Left lobe of liver (tissue), 2 donors: ENCODE measurements around the gene SLC31A1. TPM values are rescaled to one million over a fixed set of nuclear protein-coding genes. Genes with fewer than 3 reads are reported as not detected.
A peak's percentile ranks its signal among the peaks of the same experiment; 100 is the strongest.

Experiments
- ATAC-seq: fragments of 200-7000 bp; cut with Tn5 transposase; one replicate; pipeline ENCODE4 v1.9.1; 2020; ENCODE audit warnings: mild to moderate bottlenecking, moderate library complexity
- DNase-seq: peaks from one replicate; pipeline ENCODE4 v3.0.0-alpha.2; 2020; ENCODE audit warnings: low spot score
- total RNA-seq: library from RNA; stranded (reverse); gene quantifications from one replicate; pipeline ENCODE4 v1.2.1, GENCODE V29; 2021
- donor health status: DM: no; HTN: no; CAD: no; lungs with moderate emphysema.
- donor health status: DM: no; HTN: yes; CAD: no.

SLC31A1 gene
- total RNA-seq, 1 donor from 2014 or later = 74.9 TPM

DNA sequence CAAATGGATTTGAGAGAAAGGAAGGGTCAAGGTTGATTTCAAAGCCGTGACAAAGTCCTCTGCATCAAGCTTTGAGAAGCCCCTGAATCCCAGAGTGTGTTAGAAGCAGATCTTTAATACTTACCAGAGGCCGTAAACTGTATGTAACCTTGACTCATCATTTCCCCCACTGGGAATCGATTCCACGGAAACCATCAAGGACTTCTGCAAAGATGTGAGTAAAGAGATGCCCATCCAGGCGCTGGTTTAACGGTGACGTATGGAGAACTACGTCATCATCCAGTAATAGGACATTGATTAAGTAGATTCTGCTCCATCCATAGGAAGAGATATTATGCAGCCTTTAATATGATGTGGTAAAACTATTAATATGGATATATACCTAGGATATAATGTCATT is 80.2 kb downstream of the SLC31A1 start:
- no peak for ATAC-seq
- DNase-seq = no peak

DNA sequence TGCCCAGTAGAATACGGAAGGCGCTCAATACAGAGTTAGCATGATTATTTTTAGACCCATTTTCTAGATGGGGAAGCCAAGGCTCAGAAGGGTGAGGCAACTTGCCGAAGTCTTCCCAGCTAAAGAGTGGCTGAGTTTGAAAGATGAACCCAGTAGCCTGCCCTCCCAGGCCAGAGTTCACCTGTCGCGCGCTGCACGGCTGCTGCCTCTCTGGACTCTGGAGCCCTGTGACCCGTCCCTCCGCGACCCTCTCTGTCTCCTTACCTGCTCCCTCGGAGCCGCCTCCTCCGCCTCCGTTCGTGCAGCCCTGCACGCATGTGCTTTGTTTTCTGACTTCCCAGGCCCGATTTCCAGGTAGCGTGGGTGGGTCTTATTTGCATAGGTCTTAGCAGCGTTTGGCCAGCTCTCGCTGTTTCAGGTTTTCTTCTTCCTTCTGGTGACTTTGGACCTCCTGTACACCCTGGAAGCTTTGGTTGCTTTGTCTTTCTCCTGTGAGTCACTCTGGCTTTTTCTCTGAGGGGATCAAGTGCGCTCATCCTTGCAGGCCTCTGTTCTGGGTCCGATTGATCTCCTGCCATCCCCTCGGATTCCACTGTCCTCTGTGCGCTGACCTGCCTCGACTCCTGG is 81.6 kb downstream of the SLC31A1 start, which contains the start of gene RNF183:
Gene RNF183, minus strand, starts transcription at position 585 of the 627 bp plus-strand sequence. CDS start 5,192 bp downstream, outside the sequence.
- ATAC-seq (no peak), DNase-seq (no peak)

DNA sequence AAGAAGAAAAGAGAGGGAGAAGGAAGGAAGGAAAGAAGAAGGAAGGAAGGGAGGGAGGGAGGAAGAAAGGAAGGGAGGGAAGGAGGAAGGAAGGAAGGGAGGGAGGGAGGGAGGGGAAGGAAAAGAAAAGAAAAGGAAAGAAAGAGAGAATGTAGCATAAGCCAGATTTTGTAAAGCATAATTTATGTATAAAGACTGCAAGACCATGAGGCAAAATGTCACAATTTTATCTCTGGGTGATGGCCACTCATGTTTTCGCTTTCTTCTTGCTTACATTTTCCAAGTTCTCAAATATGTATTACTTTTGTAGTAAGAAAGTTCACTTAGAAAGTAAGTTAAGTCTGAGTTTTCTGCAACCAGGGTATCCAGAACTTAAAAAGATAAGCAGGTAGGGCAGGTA is 85.2 kb downstream of the SLC31A1 start:
- DNase-seq (no peak), ATAC-seq (no peak)

DNA sequence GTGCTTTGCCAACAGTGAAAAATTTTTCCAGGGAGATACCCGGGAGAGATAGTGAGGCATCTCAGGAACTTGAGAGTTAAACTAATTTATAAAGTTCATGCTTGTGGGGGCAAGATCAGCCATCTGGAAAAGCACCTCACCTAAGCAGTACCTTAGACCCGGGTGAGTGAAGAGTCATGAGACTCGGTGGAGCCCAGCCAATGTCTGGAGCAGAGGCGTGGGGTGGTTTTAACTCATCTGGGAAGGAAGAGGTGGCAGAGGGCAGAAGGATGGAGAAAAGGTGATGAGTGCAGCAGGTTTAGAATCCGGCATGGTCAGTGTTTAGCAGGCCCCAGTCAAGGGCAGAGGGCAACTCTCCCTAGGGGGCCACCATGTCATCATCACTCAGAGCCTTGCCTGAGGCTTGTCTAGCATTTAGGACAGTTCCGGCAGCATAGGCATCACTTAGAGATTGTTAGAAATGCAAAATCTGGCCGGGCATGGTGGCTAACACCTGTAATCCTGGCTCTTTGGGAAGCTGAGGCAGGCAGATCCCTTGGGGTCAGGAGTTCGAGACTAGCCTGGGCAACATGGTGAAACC is 86.1 kb downstream of the SLC31A1 start:
- DNase-seq = no peak

DNA sequence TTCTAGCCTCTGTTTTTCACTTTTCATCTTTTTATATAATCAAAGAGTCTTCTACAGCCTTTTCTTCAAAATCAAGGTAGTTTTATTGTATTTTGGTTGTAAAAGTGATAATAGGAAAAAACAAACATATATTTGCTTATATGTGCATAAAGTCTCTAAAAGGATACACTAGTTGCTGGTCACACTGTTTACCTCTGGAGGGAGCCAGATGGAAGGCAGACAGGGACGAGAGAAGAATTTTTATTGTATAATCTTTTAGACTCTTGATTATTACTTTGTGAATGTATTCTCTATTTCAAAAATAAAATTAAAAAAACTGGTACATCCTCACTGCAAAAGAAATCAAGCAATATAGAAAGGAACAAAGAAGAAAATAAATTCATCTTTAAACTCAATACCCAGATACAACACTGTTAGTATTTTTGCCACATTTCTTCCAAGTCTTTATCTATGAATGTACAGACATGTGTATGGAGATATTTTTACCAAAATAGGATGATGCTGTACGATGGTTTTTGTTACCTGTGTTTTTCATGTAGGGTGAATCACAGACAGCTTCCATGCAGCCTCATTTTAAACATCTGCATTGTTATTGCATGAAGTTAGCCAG is 88.0 kb downstream of the SLC31A1 start:
- ATAC-seq = peak; percentile 88
- DNase-seq = no peak

More for the DNA sequence above, 86.1 kb downstream of the SLC31A1 start:
- no peak for ATAC-seq

DNA sequence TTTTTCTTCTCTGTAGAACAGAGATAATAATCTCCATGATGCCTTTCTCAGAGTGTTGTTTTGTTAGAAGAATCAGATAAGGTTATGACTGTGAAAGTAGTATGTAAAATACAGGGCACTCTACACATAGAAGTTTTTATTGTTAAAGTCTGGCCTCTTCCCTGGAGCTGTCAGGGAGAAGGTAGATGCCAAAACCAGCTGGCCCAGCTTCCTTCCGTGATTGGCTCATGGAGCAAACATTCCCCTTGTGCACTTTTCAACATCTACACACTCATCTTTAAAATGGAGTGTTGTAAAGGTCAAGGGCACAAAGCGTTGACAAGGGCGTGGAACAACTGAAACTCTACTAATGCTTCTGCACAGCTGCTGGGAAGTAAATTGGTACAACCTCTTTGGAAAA is 89.2 kb downstream of the SLC31A1 start:
- ATAC-seq (no peak), DNase-seq (no peak)

DNA sequence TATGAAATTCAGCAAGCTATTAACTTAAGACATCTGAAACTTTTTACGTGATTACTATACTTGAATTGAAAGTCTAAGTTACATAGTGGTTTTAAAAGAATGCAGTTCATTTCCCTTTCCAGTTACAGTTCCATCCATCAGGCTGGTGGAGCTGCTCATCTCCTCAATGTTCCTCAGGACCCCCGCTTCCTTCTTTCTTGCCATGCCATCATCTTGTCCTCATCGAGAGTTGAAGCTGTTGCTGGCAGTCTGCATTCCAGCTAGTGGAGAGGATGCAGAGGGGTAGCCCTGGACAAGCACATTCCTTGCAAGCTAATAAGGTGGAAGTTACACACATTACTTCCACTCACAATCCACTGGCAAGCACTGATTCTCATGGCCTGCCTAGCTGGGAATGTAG is 90.6 kb downstream of the SLC31A1 start:
- ATAC-seq = no peak

DNA sequence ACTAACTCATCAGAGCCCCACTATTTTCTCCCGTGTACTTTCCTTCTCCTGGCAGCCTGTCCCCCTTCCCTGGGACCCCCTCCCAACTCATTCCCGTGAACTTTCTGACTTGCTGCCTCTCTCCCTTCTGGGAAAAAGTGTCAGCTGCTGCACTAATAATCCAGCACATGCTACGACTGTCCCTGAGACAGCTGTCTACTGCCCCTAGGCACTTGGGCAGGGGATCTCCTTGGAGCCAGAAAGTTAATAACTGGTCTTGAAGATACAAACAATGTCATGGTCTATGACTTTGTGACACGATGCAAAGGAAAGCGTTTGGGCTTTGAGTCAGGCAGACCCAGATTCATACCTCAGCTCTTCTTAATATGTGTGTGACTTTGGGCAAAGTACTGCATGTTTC is 91.9 kb downstream of the SLC31A1 start:
- ATAC-seq = no peak
- no peak for DNase-seq

More for the DNA sequence above, 90.6 kb downstream of the SLC31A1 start:
- no peak for DNase-seq

Other genes with a start within 250 kb of the SLC31A1 start
- 0.08 TPM for gene ZNF883, start 209.4 kb upstream of the SLC31A1 start, total RNA-seq
- gene ZFP37, start 164.8 kb upstream of the SLC31A1 start, total RNA-seq = 0.55 TPM
- 23.5 TPM for gene SLC31A2, start 70.5 kb upstream of the SLC31A1 start, total RNA-seq
- gene FKBP15, start 267 bp upstream of the SLC31A1 start, total RNA-seq = 12.2 TPM
- gene CDC26, start 54.0 kb downstream of the SLC31A1 start, total RNA-seq = 17.8 TPM
- gene PRPF4, start 54.1 kb downstream of the SLC31A1 start, total RNA-seq = 12.0 TPM
- gene RNF183, start 81.8 kb downstream of the SLC31A1 start, total RNA-seq = 0.20 TPM
- gene WDR31, start 118.7 kb downstream of the SLC31A1 start, total RNA-seq = 3.0 TPM
- 0.33 TPM for gene BSPRY, start 128.0 kb downstream of the SLC31A1 start, total RNA-seq
- 76.9 TPM for gene HDHD3, start 155.4 kb downstream of the SLC31A1 start, total RNA-seq
- gene ALAD, start 179.7 kb downstream of the SLC31A1 start, total RNA-seq = 152 TPM
- gene POLE3, start 189.1 kb downstream of the SLC31A1 start, total RNA-seq = 14.3 TPM
- 0.96 TPM for gene C9orf43, start 189.2 kb downstream of the SLC31A1 start, total RNA-seq
- 19.5 TPM for gene RGS3, start 242.2 kb downstream of the SLC31A1 start, total RNA-seq